WTC11 (cell line): ENCODE results near the gene AFF3.

Experiments used
- CREM ChIP-seq: sonication (generic); formaldehyde crosslinking; IDR thresholded peaks from 2 replicates; pipeline ENCODE4 v1.8.1; 2022; ENCODE audit warnings: mild to moderate bottlenecking, missing genetic modification reagents, moderate library complexity
- CTCF ChIP-seq: fragments of 200-600 bp; IDR thresholded peaks from 2 replicates; pipeline ENCODE4 v1.8.0; 2022; ENCODE audit warnings: antibody characterized with exemption
- ESRRA ChIP-seq: sonication (generic); formaldehyde crosslinking; IDR thresholded peaks from 2 replicates; pipeline ENCODE4 v1.8.1; 2022; ENCODE audit warnings: mild to moderate bottlenecking, missing genetic modification reagents, borderline replicate concordance
- PRDM15 ChIP-seq: sonication (generic); formaldehyde crosslinking; IDR thresholded peaks from 2 replicates; pipeline ENCODE4 v1.8.0; 2022; ENCODE audit warnings: missing genetic modification reagents

- TF ChIP-seq CTCF = no peak
- TF ChIP-seq PRDM15 (CRISPR knock-in tag) = no peak
- TF ChIP-seq CREM = no peak
- TF ChIP-seq ESRRA = no peak
These were observed 64.9 kb downstream of the AFF3 start for GRCh38 chr2:100077456-100077855.
